HG03558 (cell line): Measurements from ENCODE around the gene HTATSF1.

ENCODE experiments used
- ATAC-seq: cut with Tn5 transposase; IDR thresholded peaks from one replicate; pipeline ENCODE4 v1.9.1; 2021; ENCODE audit warnings: moderate number of reproducible peaks; ENCODE audit not compliant: unreplicated experiment; ENCODE audit errors: extremely low read depth

Gene HTATSF1

DNA sequence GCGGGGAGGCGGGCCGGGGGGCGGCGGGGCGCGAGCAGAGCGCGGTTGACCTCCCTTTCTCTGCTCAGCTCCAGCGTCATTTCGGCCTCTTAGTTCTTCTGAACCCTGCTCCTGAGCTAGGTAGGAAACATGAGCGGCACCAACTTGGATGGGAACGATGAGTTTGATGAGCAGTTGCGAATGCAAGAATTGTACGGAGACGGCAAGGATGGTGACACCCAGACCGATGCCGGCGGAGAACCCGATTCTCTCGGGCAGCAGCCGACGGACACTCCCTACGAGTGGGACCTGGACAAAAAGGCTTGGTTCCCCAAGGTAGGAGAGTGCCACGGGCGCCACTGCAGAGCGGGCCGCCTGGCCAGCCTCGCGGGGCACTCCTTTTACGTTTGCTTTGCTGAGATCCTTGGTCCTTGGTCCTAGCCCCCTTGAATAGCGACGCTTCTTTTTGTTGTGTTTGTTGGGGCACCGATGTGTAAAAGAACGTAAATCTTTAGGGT is at the start of gene HTATSF1:
HTATSF1 (plus strand) TSS at position 37 of the 497 bp plus-strand sequence; CDS start at position 130, 93 bp downstream.
- ATAC-seq: peak; percentile 5

DNA sequence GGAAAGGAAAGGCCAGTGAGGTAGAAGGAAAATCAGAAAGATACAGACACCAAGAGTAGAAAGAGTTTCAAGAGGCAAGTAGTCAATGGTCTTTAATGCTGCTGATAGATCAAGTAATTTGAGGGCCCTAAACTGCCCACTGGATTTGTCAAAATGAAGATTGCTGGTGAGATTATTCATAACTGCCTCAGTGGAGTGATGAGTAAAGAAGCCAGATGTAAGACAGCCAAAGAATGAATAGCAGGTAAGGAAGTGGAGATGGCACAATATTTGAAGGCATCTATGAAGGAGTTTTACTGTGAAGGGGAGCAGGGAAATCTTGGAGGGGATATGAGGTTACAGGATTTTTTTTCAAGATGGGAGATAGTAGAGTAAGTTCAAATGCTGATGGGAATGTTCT is 49.4 kb upstream of the HTATSF1 start:
- no peak for ATAC-seq

DNA sequence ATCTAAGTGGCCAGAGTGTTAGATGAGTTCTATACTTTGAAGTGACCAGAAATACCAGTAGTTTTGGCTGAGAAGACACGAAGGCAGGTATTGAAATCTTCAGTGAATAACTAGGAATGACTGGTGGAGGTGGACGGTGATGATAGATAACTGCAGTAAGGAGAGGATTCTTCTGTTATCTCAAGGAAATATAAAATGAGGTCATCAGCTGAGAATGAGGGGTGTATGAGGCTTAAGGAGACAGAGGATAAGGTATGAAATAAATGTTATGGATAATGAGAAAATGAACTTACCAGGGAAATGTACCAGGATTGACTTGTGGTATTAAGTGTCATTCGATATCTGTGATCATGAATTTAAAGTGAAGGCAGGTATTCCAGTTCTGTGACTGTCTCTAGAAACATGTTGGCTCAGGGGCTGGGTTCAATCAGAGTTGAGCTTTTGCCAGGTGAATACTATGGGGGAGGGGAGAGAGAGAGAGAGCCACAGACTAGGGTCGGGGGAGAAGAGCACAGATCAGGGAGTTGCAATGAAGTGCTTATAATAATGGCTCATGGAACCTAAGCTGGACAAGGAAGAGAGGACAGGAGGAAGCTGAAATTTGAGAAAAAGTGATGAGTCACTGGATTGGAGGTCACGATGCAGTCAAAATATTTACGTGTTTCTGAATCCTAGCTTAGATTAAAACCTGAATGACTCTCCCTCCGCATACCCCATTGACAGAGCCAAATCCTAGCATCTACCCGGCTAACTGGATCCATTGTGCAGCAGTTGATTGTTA is 47.2 kb upstream of the HTATSF1 start:
- no peak for ATAC-seq

GRCh38 chrX:136452614-136453013 is 44.8 kb upstream of the HTATSF1 start:
- no peak for ATAC-seq

GRCh38 chrX:136453114-136453513 is 44.3 kb upstream of the HTATSF1 start:
- no peak for ATAC-seq

DNA sequence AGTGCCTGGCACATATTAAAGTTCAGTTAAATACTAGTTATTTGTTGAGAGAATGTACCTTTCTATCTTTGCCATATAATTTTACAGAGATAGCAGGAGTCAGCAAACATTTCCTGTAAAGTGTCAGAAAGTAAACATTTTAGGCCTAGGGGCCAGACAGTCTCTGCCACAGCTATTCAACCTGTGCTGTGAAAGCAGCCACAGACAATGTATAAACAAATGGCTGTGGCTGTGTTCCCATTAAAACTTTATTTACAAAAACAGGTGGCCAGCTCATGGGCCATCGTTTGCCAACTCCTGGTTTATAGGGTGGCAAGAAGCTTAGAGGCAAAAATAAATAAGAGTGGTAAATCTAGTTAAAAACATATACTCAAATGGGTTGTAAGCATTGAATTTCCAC is 43.6 kb upstream of the HTATSF1 start:
- ATAC-seq: no peak

- ATAC-seq: no peak
Observed at GRCh38 chrX:136456133-136456532, 41.3 kb upstream of the HTATSF1 start.

DNA sequence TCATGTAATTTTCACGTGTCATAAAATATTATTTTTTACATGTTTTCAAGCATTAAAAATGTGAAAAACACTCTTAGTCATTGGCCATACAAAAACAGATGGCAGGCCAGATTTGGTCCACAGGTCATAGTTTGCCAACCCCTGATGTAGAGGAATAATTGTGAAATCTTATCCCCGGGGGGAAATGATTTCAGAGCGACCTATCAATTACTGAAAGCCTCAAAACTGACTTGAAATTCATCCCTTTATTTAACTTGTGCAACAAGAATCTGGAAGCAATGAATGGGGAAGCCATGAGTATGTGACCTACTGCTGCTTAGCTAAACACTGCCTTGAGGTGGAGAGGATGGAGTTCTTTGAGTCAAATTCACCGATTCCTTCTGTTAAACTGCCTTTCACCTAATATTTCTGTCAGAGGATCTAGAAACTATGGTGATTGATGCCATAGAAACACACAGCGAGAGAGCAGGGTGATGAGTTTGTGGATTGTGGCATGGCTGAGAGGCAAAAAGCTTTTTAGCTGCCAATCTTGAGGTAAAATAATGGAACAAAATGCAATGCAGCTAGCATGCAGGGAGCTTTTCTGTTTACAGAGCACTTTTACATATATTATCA is 40.0 kb upstream of the HTATSF1 start:
- ATAC-seq: no peak

DNA sequence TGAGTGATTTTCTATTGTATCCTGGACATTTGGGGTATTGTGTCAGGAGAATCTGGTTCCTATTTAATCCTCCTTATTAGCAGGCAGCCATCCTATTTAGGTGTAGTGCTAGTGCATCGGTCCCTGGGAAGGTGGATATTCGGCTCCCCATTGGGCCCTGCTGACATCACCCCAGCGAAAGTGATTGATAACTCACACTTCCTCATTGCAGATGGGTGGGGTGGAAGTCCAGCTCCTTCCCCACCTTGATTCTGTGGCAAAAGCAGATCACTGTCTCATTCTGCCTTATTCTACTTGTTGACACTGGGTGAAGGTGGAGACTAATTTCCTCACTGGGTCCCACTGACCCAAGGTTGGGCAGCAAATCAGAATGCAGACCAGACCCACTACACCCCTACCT is 32.8 kb upstream of the HTATSF1 start:
- no peak for ATAC-seq

DNA sequence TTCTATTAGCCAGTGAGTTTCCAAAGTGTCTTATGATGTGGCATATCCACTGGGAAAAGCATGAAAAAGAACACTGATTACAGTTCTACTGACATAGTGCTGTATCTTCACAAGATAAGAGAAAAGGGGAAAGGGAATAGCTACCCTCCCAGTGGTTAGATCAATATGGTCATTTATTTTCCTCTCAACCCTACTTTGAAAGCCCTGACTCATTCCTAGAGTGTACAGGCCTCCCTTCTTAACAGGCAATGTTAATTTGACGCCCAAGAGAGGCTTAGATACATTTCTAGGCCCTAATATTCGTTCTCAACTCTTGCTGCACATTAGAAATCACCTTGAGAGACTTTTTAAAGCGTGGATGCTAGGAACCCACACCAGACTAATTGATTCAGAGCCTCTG is 30.1 kb upstream of the HTATSF1 start:
- ATAC-seq: no peak

DNA sequence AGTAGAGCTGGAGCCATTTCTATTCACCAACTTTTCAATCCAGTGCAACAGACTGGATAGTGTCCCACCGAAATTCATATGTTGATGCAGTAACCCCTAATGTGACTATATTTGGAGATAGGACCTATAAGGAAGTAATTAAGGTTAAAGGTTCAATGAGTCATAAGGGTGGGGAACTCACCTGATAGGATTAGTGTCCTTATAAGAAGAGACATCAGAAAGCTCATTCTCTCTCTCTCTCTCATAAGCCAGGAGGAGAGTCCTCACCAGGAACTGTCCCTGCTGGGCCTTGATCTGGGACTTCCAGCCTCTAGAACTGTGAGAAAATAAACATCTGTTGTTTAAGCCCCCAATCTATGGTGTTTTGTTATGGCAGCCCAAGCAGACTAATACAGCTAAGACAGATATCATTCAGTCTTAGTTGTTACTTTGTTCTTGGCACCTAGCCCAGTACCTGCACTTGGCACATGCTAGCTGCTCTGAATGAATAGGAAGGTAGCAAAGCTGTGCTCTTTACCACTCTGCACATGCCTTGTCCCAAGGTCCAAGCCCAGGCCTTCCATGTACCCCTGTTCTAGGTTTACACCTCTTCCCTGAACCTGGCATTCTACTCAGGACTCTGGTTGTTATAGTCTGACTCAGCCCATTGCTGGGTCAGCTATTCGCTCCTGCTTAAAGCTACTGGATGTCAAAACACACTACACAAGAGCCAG is 28.8 kb upstream of the HTATSF1 start:
- no peak for ATAC-seq

DNA sequence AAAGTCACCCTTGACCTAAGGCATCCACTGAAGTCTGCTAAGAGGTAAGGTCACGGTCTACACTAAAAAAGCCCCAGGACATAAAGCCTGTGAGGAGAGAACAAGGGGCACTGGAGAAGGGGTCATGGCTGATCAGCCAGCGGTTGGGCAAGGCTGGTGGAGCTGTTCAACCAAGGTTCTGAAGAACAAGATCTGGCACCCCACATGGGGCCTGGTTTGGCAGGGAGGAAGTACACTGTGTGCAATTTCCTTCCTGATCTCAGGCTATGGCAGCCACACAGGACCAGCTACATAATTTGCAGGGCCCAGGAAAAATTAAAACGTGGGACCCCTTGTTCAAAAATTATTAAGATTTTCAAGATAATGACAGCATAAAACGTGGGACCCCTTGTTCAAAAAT is 23.7 kb upstream of the HTATSF1 start:
- ATAC-seq: no peak

GRCh38 chrX:136475236-136475635 is 22.2 kb upstream of the HTATSF1 start:
- ATAC-seq: no peak

- ATAC-seq: no peak
Observed at GRCh38 chrX:136476501-136476900, 20.9 kb upstream of the HTATSF1 start.

DNA sequence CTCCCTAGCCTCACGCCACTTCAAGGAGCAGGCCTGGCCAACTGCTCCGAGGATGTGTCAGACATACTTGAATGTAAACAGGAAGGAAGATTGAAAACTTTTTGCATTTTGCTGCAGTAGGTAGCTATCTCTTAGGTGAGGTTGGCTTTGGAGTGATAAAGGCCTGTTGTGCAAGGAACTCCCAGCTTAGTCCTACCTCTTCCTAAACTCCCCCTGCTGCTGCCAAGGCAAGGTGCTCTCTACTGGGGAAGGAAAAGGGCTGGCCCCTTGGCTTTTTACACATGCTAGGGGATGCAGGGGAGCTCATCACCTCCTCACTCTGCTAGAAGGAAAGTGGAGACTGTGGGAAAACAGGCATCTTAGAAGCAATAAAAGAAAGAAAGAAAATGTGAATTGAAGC is 20.4 kb upstream of the HTATSF1 start:
- no peak for ATAC-seq

DNA sequence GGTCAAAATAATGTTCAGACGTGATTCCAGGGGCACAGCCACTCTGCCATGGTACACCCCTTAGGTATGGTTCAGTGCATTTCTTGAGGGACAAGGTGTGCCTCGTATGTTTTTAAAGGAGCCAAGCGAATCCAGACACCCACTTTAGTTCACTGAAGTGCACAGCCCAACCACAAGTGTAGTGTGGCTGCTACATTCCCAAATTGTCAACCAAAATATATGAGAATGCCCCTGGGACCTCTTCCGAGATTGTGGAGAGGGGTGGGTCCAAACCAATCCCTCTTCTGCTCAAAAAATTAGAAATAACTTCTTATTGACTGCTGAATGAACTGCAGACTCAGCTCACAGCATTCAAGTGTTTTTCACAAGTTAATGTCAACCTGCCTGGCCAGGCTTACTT is 17.0 kb upstream of the HTATSF1 start:
- ATAC-seq: no peak

DNA sequence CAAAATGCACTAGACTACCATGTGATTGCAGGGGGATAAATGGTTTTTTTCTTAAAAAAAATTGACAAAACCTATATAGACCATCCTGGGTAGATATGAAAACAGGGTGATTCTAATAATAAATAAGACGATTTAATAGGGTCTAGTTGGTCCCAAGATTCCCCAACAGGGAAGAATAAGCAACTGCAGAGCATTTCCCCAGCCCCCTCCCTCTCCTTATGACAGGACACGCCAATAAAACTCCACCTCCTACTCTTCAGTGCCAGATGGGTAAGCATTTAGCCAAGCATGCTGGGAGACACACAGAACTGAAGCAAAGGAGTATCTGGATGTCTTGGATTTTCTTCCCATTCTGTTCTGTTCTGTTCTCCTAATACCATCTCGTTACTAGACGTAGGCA is 9.7 kb upstream of the HTATSF1 start, which contains the start of gene BRS3:
BRS3 (plus strand) TSS at position 301 of the 400 bp plus-strand sequence. CDS start 168 bp downstream, outside the sequence.
- no peak for ATAC-seq

GRCh38 chrX:136488706-136489105 is 8.7 kb upstream of the HTATSF1 start:
- no peak for ATAC-seq

- no peak for ATAC-seq
Observed at GRCh38 chrX:136491832-136492231, 5.6 kb upstream of the HTATSF1 start.

DNA sequence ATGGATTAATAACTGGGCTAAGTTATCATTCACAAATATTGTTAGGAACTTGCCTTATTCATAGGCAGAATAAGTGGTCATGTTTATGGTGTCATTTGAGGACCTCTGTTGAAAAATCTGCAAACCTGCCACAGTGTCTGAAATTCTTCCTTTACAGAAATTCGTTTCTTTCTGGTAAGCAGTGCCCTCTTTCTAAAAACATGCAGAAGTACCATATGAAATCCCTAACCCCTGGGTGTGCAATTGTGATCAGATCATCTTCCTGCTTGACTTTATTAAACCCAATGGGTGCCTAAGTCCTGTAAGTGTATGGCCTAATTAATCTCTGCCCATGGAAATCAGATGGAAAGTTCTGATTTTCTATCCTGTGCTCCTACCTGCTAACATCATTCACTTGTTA is 4.4 kb upstream of the HTATSF1 start:
- no peak for ATAC-seq

- no peak for ATAC-seq
Observed at GRCh38 chrX:136495043-136495442, 2.3 kb upstream of the HTATSF1 start.
